Kidney capillary endothelial cell (primary cell): ENCODE measurements around the gene TCF12.
"Not testable (repeated sequence)": the region's sequence is repeated elsewhere in the genome, so short reads cannot be mapped to it uniquely, and the experiment has no call there.

ENCODE experiments used
- DNase-seq: peaks from one replicate; pipeline ENCODE4 v3.0.0-alpha.2; 2018; ENCODE audit warnings: low spot score

The TCF12 gene

DNA sequence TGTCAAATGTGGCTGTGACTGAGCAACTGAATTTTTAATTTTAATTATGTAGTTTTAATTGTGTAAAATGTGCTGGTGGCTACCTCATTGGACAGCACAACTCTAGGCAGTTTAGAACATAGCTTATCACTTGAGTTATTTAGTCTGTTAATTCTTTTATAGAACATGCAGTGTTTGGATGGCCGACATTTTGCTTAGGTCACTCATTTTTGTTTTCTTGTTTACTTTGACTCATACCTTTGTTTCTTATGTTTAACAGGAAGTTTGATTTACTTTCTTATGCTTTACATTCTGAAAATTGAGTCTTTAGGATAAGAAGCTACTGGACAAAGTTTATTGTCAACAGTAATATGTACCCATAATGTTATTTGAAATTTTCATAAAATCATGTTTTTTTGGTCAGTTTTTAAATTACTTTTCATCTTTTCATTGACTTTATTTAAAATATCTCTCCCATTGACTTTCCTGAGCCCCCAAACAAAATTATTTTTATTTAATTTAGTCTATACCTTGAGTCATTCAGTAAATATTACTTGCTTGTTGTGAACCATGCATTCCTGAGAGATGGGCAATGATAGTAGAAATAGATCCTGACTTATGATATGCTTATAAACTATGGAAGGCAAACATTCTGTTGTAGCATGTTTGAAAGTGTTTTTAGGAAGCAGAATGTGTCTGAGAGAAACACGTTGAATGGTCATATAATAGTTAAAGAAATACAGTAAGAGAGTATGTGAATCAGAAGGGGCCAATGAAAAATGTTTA lies 60.6 kb downstream of the TCF12 start:
- peak; percentile 63 for DNase-seq

DNA sequence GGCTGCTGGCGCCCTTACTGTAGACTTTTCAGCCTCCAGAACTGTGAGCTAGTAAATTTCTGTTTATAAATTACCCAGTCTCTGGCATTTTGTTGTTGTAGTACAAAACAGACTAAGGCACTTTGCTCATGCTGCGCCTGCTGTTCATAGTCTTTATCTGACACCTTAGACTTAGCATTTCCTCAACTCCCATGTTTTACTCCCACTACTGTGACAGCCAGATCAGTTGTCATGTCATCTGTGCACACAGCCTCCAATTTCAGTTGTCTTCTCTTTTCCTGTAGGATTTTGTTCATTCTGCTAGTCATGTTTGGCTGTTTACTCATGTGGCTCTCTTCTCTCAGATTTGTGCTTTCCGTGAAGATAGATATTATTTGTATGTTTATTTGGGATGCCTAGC lies 62.0 kb downstream of the TCF12 start:
- DNase-seq: no peak

DNA sequence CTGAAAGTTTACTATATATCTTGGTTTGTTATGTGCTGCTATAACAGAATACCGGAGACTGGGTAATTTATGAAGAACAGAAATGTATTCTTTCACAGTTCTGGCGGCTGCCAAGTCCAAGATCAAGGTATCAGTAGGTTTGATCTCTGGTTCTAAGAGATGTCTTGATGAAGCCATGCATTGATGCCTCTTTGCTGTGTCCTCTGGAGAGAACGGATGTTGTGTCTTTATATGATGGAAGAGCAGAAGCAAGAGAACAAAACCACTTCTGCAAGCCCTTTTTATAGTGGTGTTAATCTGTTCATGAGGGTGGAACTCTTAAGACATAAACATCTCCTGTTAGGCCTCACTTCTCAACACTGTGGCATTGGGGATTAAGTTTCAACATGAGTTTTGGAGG lies 62.7 kb downstream of the TCF12 start:
- DNase-seq: no peak

DNA sequence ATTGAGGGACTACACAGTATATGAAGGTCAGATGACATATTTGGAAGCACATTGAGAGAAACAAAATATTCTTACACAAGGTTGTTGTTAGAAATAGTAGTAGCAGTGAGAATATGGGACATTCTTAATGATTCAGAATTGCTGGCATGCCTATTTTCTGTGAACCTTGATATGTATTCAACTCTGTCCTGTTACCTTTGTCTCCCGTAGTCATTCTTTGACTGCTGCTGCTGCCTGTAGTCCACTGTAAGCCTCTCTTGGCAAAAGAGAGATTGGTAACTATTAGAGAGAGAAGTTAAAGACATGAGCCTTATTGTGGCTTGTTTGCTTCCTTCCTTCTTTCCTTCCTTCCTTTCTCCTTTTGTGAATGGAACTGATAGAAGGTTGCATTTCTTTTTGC lies 64.5 kb downstream of the TCF12 start:
- no peak for DNase-seq

DNA sequence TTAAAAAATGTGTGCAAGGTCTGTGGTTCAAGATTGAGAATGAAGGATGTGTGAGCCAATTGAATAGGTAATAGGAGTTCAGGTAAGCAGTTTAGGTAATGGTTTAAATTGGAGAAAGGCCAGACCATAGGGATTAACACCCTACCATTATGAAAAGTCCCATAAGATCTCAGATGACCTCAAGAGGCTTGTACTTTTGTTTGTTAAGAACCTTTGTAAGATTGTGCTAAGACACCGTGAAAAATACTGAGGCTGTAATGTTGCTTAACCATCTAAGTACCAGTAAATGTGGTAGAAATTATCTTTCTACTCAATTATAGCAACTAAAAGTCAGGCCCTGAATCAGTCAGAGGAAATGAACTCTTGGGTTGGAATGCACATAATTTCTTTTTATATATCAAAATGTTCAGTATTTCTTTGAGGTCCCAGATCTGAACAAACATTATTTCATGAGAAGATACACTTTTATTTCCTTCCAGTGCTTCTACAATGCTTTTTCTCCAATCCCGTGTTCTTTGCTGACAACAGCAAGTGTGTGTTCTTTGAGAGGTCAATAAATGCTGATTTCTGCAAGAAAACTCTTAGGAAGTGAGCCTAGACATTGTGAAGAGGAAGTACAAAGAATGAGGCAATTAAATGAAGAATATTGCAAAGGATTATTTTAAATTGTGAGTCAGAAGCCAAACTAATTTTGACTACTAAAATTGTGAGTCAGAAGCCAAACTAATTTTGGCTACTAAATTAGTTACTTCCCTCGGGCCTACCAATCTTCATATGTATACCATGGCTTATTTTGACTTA lies 66.4 kb downstream of the TCF12 start:
- peak; percentile 75 for DNase-seq

DNA sequence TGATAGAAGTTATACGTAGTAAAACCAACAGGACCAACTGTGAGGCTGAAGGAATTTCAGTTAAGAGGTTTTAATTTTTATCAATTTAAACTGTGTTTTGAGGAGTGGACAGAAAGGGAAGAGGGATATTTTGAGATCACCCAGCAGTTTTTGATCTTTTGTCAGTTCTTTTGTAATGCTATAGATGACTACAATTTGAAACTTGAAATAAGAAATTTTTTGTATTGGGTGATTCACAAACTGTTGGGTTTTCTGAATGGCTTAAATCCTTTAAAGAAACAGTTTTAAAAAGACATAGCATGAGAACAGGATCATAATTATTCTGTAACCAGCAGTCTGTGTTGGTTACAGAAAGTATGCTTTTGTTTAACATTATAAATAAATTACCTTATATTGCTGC lies 67.4 kb downstream of the TCF12 start:
- DNase-seq: no peak

DNA sequence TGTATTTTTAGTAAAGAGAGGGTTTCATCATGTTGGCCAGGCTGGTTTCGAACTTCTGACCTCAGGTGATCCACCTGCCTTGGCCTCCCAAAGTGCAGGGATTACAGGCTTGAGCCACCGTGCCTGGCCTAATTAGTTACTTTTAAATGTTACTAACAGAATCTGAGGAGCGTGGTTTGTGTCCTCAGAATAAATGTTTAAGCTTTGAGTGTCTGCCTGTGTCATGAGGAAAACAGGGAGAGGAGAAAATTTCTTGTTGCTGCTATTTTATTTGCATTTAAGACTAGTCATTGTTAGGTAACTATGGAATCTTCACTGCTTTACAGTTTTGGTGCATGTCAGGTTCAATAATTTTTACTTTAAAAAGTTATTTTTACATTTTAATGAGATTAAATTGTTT lies 68.8 kb downstream of the TCF12 start:
- DNase-seq: no peak

DNA sequence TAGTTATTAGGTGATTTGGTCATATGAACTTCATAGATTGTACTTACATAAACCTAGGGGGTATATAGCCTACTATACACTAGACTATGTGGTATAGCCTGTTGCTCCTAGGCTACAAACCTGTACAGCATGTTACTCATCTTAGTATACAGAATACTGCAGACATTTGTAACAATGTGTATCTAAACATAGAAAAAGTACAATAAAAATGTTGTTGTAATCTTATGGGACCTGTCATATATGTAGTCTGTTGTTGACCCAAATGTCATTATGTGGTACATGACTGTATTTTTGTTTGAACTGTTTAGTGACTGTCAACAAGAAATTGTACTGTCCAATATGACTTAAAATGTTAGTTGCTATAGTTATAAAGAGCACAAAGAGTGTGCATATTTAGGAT lies 69.8 kb downstream of the TCF12 start:
- DNase-seq: no peak

DNA sequence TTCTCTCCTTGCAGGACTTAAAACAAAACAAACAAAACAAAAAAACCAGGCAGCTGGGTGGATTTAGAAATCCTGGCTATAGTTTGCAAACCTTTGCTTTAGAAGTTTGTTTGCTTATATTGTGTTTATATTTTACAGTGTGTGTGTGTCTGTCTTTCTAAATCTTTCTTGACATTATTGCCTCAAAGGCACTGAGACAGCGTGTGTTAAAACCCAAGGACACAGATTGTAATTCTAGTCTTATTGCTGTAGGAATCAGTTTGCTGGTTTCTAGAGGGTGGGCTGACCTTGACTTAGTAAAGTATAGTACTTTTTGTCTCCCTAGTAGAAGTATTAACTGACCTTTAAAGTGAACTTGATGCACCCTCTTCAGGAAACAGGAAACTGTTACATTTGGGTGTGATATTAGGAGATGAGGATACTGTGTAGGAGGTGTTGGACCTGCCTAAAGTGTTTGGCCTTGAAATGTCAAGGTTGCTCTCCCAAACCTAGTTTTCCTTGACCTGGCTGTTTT lies 71.0 kb downstream of the TCF12 start:
- no peak for DNase-seq

DNA sequence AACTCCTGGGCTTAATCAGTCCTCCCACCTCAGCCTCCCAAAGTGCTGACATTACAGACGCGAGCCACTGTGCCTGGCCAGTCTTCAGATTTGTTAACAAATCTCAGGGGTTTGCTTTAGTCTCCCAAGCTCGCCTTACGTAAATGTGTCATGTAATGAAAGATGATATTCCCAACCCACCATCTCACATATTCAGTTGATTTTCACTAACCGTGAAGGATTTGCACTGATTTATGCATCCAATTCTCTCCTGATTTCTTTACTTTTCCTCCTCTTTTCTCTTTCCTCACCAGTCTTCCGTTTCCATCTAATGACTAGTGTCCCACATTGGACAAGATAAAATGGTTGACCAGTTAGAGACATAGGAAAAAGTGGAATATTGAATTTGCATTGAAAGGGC lies 72.6 kb downstream of the TCF12 start:
- DNase-seq: no peak

DNA sequence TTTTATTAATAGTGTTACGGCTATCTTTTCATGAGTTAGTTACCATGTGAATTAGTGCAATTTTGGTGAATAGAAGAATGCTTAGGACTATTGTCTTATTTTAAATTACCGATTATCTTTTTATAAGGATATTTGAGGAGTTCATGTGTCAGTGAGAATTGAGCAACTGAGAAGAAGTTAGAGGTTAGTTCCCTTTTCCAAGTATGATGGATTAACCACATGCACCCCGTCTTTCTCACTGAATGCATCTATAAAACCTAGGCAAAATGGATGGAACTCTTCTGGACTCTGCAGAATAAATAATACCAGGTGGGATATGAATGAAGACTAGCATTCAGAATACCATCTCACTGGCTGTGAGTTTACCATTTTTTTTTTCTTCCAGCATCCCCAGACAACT lies 74.3 kb downstream of the TCF12 start:
- DNase-seq: no peak

DNA sequence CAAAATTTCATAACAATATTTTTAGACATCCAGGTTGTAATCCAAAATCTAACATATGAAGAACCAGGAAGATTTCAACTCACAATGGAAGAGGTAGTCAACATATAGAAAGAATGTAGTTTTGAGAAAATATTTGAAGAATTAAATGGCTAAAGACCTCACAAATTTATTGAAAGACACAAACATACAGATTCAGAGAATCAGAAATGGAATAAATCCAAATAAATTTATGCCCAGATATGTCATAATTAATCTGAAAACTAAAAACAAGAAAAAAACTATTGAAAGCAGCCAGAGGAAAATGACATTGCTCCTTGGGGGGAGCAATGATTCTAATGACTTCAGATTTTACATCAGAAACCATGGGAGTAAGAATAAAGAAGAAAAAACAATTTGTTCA lies 75.8 kb downstream of the TCF12 start:
- DNase-seq: no peak

DNA sequence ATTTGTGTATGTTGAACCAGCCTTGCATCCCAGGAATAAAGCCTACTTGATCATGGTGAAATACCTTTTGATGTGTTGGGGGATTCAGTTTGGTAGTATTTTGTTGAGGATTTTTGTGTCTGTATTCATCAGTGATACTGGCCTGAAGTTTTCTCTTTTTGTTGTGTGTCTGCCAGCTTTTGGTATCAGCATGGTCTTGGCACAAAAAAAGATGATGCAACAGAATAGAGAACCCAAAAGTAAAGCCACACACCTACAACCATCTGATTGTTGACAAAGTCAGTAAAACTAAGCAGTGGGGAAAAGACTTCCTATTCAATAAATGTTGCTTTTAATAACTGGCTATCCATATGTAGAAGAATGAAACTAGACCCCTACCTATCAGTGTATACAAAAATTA lies 77.6 kb downstream of the TCF12 start:
- no peak for DNase-seq

DNA sequence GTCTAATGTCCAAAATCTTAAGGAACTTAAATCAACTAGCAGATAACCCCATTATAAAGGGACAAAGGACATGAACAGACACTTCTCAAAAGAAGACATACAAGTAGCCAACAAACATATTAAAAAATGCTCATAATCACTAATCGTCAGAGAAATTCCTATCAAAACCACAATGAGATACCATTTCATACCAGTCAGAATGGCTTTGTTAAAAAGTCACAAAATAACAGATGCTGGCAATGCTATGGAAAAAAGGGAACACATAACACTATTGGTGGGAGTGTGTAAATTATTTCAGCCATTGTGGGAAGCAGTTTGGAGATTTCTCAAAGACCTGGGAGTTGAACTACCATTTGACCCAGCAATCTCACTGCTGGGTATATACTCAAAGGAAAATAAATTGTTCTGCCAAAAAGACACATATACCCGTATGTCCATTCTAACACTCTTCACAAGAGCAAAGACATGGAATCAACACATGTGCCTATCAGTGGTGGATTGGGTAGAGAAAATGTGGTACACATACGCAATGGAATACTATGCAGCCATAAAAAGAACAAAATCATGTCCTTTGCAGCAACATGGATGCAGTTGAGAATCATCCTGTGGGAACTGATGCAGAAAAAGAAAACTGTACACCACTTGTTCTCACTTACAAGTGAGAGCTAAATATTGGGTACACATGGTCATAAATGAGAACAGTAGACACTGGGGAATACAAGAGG lies 78.5 kb downstream of the TCF12 start:
- no peak for DNase-seq

DNA sequence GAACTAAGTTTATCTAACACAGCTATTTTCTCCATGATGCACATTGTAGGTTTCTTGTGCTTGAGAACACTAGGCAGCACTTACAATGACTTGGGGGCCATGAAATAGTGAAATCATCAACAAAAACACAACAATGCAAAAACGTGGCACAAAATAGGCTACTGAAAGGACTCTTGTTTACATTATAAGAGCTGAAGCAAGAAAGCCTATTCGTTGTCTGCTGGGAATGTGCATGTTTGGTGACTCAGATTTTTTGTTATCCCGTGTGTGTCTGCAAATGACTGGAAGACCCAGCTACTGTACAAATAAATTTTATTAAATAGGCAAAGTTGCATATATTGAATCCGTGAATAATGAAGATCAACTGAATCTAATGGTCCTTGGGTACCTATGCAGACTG lies 85.0 kb downstream of the TCF12 start:
- no peak for DNase-seq

DNA sequence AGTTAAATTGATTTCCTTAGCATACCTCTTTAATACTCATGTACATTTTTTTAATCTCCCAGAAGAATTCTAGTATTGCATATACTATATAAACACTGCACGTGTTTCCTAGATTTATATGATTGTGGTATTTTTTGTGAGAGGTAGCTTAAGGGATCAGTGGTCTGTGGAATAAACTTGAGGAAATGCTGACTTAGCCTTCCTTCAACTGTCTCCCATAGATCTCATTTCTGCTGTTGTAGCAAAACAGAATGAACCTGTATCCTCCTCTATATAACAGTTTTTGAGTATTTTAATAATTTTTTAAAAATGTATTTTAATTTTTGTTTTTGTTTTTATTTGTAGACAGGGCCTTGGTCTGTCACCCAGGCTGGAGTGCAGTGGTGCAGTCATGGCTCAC lies 86.8 kb downstream of the TCF12 start:
- no peak for DNase-seq

DNA sequence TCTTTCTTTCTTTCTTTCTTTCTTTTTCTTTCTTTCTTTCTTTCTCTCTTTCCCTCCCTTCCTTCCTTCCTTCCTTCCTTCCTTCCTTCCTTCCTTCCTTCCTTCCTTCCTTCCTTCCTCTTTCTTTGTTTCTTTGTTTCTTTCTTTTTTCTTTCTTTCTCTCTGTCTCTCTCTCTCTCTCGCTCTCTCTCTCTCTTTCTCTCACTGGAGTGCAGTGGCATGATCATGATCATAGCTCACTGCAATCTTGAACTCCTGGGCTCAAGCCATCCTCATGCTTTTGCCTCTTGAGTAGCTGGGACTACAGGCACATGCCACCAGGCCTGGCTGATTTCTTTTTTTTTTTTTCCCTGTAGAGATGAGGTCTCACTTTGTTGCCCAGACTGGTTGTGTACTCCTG lies 89.4 kb downstream of the TCF12 start:
- not testable (repeated sequence) for DNase-seq

DNA sequence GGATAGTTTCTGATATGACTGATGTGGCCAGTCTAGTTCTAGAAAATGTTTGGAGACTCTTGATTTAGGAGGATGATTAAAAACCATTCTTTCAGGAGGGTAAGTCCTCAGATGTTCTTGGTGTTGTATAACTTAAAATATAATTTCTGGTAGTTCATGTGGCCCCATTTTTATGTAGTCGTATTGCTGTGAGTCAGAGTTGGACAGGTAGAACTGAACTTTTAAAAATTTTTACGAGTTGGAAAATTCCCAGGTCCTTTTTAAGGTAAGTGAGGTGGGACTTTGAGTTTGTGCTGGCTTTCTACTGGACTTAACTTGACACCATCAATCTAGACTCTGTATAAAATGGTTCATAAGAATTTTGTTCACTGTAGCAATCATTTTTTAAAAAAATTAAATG lies 92.3 kb downstream of the TCF12 start:
- DNase-seq: no peak

DNA sequence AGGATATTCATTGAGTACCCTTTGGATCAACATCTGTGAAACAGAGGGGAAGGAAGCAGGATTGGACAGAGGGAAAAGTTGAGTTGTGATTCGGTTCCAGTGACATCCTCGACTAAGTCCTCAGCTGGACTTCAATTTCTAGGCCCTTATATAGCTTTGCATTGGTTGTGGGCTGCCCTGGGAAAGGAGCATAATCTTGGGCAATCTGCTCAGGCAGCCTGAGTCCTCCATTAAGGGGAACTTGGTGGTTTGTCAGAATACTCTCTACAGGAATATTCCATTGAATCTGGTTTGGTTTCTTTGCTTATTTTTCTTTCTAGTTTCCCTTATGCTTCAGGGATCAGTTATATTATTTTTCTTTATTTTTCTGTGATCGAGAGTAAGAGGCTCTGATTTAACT lies 94.1 kb downstream of the TCF12 start:
- no peak for DNase-seq

DNA sequence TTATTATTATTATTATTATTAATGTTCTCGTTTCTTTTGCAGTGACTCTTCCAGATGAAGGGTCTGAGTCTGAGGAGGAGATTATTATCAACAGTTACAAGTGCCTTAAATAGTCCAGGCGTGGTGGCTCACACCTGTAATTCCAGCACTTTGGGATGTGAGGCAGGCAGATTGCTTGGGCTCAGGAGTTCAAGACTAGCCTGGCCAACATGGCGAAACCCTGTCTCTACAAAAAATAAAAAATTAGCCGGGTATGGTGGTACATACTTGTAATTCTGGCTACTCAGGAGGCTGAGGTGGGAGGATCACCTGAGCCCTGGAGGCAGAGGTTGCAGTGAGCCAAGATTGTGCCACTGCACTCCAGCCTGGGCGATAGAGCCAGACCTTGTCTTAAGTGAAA lies 96.5 kb downstream of the TCF12 start:
- DNase-seq: not testable (repeated sequence)

DNA sequence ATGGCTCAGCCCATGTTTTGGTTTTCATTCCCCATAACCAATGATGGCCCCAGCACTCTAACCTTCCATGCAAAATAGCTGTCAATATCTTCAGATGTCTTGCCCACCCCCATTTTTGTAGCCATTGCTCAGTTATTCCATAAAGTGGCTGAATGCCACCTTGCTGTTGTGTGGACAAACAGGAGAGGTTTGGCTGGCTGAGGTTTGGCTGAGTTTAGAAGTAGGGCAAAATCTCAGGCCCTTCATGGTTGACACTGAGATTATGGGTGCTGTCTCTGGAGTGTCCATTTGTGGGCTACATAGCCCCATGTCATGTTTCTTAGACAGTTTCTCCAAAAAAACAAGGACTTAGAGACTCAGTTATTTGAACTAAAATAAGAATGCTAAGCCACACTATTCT lies 96.9 kb downstream of the TCF12 start:
- DNase-seq: no peak

DNA sequence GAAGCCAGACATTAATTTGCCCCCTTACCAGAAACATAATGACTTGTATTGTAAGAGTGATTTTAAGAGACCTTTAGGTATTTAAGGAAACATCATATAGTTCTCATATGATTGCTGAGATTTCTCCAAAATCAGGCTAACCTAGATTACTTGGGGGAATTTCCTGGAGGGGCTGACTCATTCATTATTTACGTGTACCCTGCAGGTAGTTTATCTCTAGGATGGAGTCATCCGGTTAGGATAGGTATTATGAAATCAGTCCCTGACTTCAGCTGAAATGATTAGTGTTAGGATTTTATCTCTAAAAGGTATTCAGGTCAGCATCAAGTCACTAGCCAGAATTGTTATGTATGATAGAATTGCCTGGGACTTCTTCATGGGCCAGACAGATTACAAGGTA lies 97.5 kb downstream of the TCF12 start:
- no peak for DNase-seq

DNA sequence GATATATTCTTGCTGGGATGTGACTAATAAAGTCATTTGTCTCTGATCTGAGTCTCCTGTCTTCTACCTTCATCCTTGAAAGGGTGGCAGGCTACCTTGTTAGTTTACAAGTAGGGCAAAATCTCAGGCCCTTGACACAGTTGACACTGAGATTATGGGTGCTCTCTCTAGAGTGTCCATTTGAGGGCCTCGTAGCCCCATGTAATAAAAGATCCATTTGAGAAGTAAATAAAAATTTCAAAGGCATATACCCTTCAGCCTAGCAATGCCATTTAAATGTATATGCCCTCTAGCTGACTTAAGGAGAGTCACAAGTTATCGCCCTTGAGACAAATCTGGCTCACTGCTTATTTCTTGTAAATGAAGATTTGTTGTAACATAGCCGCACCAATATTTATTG lies 98.6 kb downstream of the TCF12 start:
- DNase-seq: peak; percentile 21
